OCI-LY3 (cell line): ENCODE data around the gene GALT.

Source experiments
- H2AFZ ChIP-seq: fragments of 200-600, 300-600 bp; shearing (Covaris generic); 2 replicates; pipeline ENCODE4 v1.6.0; 2014; ENCODE audit warnings: antibody characterized with exemption, low read depth, low read length
- H3K27ac ChIP-seq: fragments of 200-600, 300-600 bp; sonication (generic); 2 replicates; pipeline ENCODE4 v1.5.1; 2014; ENCODE audit warnings: mild to moderate bottlenecking, low read length, moderate library complexity, mixed read lengths
- H3K27me3 ChIP-seq: fragments of 200-600, 300-600 bp; sonication (generic); 2 replicates; pipeline ENCODE4 v1.6.1; 2014; ENCODE audit warnings: low read depth, low read length, mixed read lengths
- H3K36me3 ChIP-seq: fragments of 200-600, 300-600 bp; sonication (generic); replicated peaks from 2 replicates; pipeline ENCODE3; 2014; ENCODE audit warnings: low read depth, low read length, mixed read lengths
- H3K4me1 ChIP-seq: fragments of 300-600, 200-600 bp; sonication (generic); 2 replicates; pipeline ENCODE4 v1.6.1; 2014; ENCODE audit warnings: low read length, mixed read lengths
- H3K4me2 ChIP-seq: fragments of 200-600, 300-600 bp; sonication (generic); 2 replicates; pipeline ENCODE4 v1.6.1; 2014; ENCODE audit warnings: low read length, mixed read lengths
- H3K4me3 ChIP-seq: fragments of 300-600, 200-600 bp; sonication (generic); 2 replicates; pipeline ENCODE4 v1.5.1; 2014; ENCODE audit warnings: antibody characterized with exemption, mild to moderate bottlenecking, low read length, moderate library complexity
- H3K79me2 ChIP-seq: fragments of 300-600, 200-600 bp; shearing (Covaris generic); 2 replicates; pipeline ENCODE4 v1.6.1; 2014; ENCODE audit warnings: mild to moderate bottlenecking, low read length, mixed read lengths
- H3K9ac ChIP-seq: fragments of 300-600, 200-600 bp; shearing (Covaris generic); 2 replicates; pipeline ENCODE4 v1.6.0; 2014; ENCODE audit warnings: mild to moderate bottlenecking, low read length, moderate library complexity
- H3K9me3 ChIP-seq: fragments of 200-600, 300-600 bp; shearing (Covaris generic); 2 replicates; pipeline ENCODE4 v1.6.1; 2014; ENCODE audit warnings: low read length, mixed read lengths; ENCODE audit not compliant: insufficient read depth
- H4K20me1 ChIP-seq: fragments of 200-600, 300-600 bp; sonication (generic); 2 replicates; pipeline ENCODE4 v1.6.1; 2016; ENCODE audit warnings: low read length, mixed read lengths; ENCODE audit not compliant: insufficient read depth
- CTCF ChIP-seq: fragments of 200-600, 300-600 bp; sonication (generic); IDR thresholded peaks from 2 replicates; pipeline ENCODE4 v1.5.1; 2014; ENCODE audit warnings: antibody characterized with exemption, low read length, low read depth
- EZH2phosphoT487 ChIP-seq: fragments of 200-600 bp; shearing (Covaris generic); IDR thresholded peaks from 2 replicates; pipeline ENCODE4 v1.6.1; 2018; ENCODE audit warnings: antibody characterized with exemption, mixed run types, low read depth

GALT gene

GRCh38 chr9:34627716-34628655 lies 18.5 kb upstream of the GALT start:
- H4K20me1 ChIP-seq = no peaks in the 10 kb centered on the region
- H3K36me3 ChIP-seq = no peaks in the 10 kb centered on the region
- H3K4me2 ChIP-seq = peak overlapping the region; percentile 71
- H3K27ac ChIP-seq = no peak overlapping the region
- TF ChIP-seq EZH2phosphoT487 = peak; percentile 12; the same call in 1 of the 2 replicates
- no peak for TF ChIP-seq CTCF
- peaks cover 7% of the 10 kb centered on the region; the same call in 1 of the 2 replicates for H3K4me1 ChIP-seq
- peak overlapping the region; percentile 71 for H3K4me3 ChIP-seq
- H3K79me2 ChIP-seq = no peaks in the 10 kb centered on the region
- H3K27me3 ChIP-seq = peaks cover 42% of the 10 kb centered on the region
- no peak overlapping the region for H2AFZ ChIP-seq
- no peak overlapping the region for H3K9ac ChIP-seq
- no peaks in the 10 kb centered on the region for H3K9me3 ChIP-seq

- Histone ChIP-seq H3K9ac (no peak within 1 kb of the TSS), H3K79me2 (no peaks in the 10 kb centered on the region), H3K27me3 (peaks cover 42% of the 10 kb centered on the region), H3K4me2 (peak within 1 kb of the TSS; percentile 71), H3K36me3 (no peaks in the 10 kb centered on the region), H4K20me1 (no peaks in the 10 kb centered on the region), H3K9me3 (no peaks in the 10 kb centered on the region), H2AFZ (no peak within 1 kb of the TSS), H3K27ac (no peak within 1 kb of the TSS), H3K4me1 (peaks cover 7% of the 10 kb centered on the region; the same call in 1 of the 2 replicates), H3K4me3 (peak within 1 kb of the TSS; percentile 71)
- TF ChIP-seq CTCF (no peak), EZH2phosphoT487 (no peak)
Measured at GRCh38 chr9:34628656-34629490, 17.6 kb upstream of the GALT start, which contains the start of gene ARID3C. ARID3C (minus strand) TSS chr9:34629066; CDS start chr9:34628014, 1,052 bp downstream.

- Histone ChIP-seq H4K20me1 (no peaks in the 10 kb centered on the region), H3K27me3 (peaks cover 42% of the 10 kb centered on the region), H3K9me3 (no peaks in the 10 kb centered on the region), H3K4me3 (peak overlapping the region; percentile 71), H3K79me2 (no peaks in the 10 kb centered on the region), H3K27ac (no peak overlapping the region), H3K4me1 (peaks cover 7% of the 10 kb centered on the region; the same call in 1 of the 2 replicates), H3K4me2 (peak overlapping the region; percentile 71), H3K36me3 (no peaks in the 10 kb centered on the region), H3K9ac (no peak overlapping the region), H2AFZ (no peak overlapping the region)
- no peak for TF ChIP-seq EZH2phosphoT487
- no peak for TF ChIP-seq CTCF
Measured at GRCh38 chr9:34629491-34629808, 17.0 kb upstream of the GALT start.
